GM21367 (cell line): ENCODE data around the gene NEDD4L.
"Not testable (repeated sequence)": the region's sequence is repeated elsewhere in the genome, so short reads cannot be mapped to it uniquely, and the experiment has no call there.

Experiments used
- ATAC-seq: cut with Tn5 transposase; IDR thresholded peaks from one replicate; pipeline ENCODE4 v1.9.1; 2021; ENCODE audit not compliant: unreplicated experiment

Gene NEDD4L

GRCh38 chr18:58362829-58363271 is 318.8 kb downstream of the NEDD4L start:
- no peak for ATAC-seq

- ATAC-seq, result no peak
These were observed 319.9 kb downstream of the NEDD4L start for GRCh38 chr18:58363767-58364540.

GRCh38 chr18:58364876-58365528 is 321.0 kb downstream of the NEDD4L start:
- no peak for ATAC-seq

GRCh38 chr18:58367425-58368140 is 323.6 kb downstream of the NEDD4L start:
- ATAC-seq, result no peak

- ATAC-seq, result no peak
These were observed 325.6 kb downstream of the NEDD4L start for GRCh38 chr18:58369616-58370015.

- no peak for ATAC-seq
These were observed 326.1 kb downstream of the NEDD4L start for GRCh38 chr18:58370038-58370580.

- no peak for ATAC-seq
These were observed 326.6 kb downstream of the NEDD4L start for GRCh38 chr18:58370612-58371011.

GRCh38 chr18:58373481-58373880 is 329.5 kb downstream of the NEDD4L start:
- no peak for ATAC-seq

GRCh38 chr18:58375051-58375450 is 331.0 kb downstream of the NEDD4L start:
- no peak for ATAC-seq

- ATAC-seq, result no peak
These were observed 334.7 kb downstream of the NEDD4L start for GRCh38 chr18:58378411-58379379.

GRCh38 chr18:58379443-58379842 is 335.4 kb downstream of the NEDD4L start:
- ATAC-seq, result no peak

- not testable (repeated sequence) for ATAC-seq
These were observed 336.1 kb downstream of the NEDD4L start for GRCh38 chr18:58380113-58380512.

GRCh38 chr18:58381676-58382411 is 337.8 kb downstream of the NEDD4L start:
- ATAC-seq, result no peak

- ATAC-seq, result no peak
These were observed 338.4 kb downstream of the NEDD4L start for GRCh38 chr18:58382446-58382845.

GRCh38 chr18:58385472-58385871 is 341.4 kb downstream of the NEDD4L start:
- ATAC-seq, result no peak

GRCh38 chr18:58386780-58387179 is 342.8 kb downstream of the NEDD4L start:
- no peak for ATAC-seq

GRCh38 chr18:58387716-58388115 is 343.7 kb downstream of the NEDD4L start:
- no peak for ATAC-seq

- ATAC-seq, result no peak
These were observed 344.7 kb downstream of the NEDD4L start for GRCh38 chr18:58388736-58389135.

- ATAC-seq, result no peak
These were observed 345.7 kb downstream of the NEDD4L start for GRCh38 chr18:58389745-58390144.

- no peak for ATAC-seq
These were observed 346.4 kb downstream of the NEDD4L start for GRCh38 chr18:58390399-58390798.
